GM12865 (cell line): ENCODE results near the gene CUTC.

Source experiments
- DNase-seq: peaks from one replicate; pipeline ENCODE4 v3.0.0; 2010; ENCODE audit warnings: low read depth
- H3K4me3 ChIP-seq: 2 replicates; pipeline ENCODE4 v1.5.1; 2011; ENCODE audit warnings: mild to moderate bottlenecking, low read depth, low read length, control low read depth
- TF ChIP-seq, protein P1 (sequence below): IDR thresholded peaks from 2 replicates; pipeline ENCODE4 v1.5.1; 2011; ENCODE audit warnings: low read length, control low read depth, low read depth, inconsistent platforms; ENCODE audit not compliant: insufficient read depth; ENCODE audit errors: missing control alignments

CUTC gene

DNA sequence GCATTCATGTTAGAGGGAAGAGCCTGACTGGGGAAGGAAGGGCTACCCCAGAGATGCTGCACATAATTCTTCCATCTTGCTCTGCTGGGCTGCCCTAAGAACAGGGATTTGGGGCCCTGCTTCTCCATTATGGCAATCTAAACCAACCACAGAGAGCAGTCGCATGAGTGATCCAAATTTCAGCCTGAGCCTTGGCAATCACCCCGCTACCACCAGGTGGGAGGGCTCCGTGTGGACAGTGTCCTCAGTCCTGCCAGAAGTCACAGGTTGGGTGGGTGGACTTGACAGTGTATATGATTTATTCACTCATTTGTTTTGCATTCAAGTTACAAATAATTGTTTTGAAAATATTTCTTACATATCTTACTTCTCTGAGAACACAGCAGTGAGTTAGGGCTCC is 72.4 kb downstream of the CUTC start:
- no peak overlapping the region for H3K4me3 ChIP-seq
- TF ChIP-seq, protein P1, sequence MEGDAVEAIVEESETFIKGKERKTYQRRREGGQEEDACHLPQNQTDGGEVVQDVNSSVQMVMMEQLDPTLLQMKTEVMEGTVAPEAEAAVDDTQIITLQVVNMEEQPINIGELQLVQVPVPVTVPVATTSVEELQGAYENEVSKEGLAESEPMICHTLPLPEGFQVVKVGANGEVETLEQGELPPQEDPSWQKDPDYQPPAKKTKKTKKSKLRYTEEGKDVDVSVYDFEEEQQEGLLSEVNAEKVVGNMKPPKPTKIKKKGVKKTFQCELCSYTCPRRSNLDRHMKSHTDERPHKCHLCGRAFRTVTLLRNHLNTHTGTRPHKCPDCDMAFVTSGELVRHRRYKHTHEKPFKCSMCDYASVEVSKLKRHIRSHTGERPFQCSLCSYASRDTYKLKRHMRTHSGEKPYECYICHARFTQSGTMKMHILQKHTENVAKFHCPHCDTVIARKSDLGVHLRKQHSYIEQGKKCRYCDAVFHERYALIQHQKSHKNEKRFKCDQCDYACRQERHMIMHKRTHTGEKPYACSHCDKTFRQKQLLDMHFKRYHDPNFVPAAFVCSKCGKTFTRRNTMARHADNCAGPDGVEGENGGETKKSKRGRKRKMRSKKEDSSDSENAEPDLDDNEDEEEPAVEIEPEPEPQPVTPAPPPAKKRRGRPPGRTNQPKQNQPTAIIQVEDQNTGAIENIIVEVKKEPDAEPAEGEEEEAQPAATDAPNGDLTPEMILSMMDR = no peak
- no peak for DNase-seq

DNA sequence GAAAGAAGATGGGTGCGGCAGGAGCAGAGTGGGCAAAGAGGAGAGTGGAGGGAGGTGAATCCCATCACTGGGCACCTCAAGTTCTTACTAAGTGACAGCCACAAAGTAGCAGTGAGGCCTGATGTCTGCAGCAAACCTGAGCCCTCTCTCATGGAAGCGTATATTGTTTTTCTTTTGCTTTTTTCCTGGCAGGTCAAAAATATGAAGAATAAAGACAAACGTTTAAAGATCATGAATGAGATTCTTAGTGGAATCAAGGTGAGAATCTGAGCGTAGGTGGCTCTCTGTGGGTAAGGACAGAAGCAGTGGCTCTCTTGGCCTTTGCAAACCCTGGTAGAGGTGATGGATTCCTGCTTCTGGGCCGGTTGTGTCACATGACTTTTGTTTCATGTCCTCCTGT is 73.2 kb downstream of the CUTC start:
- DNase-seq = no peak
- TF ChIP-seq, protein P1 = no peak
- H3K4me3 ChIP-seq = no peak overlapping the region
